ENCODE data around the gene CDK16. TPM values are rescaled to one million over a fixed set of nuclear protein-coding genes. Genes with fewer than 3 reads are reported as not detected.

CDK16 gene
- total RNA-seq, 4 donors from 2014 or later: 70.5 to 90.1 (median 88.0) TPM

GRCh38 chrX:47221756-47222155, 3.3 kb downstream of the CDK16 start:
- Histone ChIP-seq H3K9me3 (no peaks in the 10 kb centered on the region), H3K27me3 (no peaks in the 10 kb centered on the region), H3K36me3 (peaks cover 36% of the 10 kb centered on the region), H3K4me1 (peaks cover 25% of the 10 kb centered on the region), H3K27ac (no peak overlapping the region), H3K4me3 (no peak overlapping the region)
- TF ChIP-seq EP300 (IDR thresholded peaks at IDR 0.05) (no peak), POLR2A (IDR thresholded peaks at IDR 0.05) (no peak), POLR2AphosphoS5 (IDR thresholded peaks at IDR 0.05) (no peak), CTCF (IDR thresholded peaks at IDR 0.05) (no peak)
- DNase-seq (ENCODE audit: low spot score in 2 of 2): peak in 1 of 2 donors; percentile 46
- WGBS: 75% methylated on average over 4 of the region's 4 CpGs

- Histone ChIP-seq H3K36me3 (peaks cover 46% of the 10 kb centered on the region), H3K27me3 (no peaks in the 10 kb centered on the region)
Observed at GRCh38 chrX:47222751-47223350, 4.4 kb downstream of the CDK16 start.

GRCh38 chrX:47223476-47224250, 5.2 kb downstream of the CDK16 start:
- peak in 1 of 2 donors; percentile 52 for DNase-seq (ENCODE audit: low spot score in 2 of 2)
- Histone ChIP-seq H3K27me3 (no peaks in the 10 kb centered on the region), H3K9me3 (no peaks in the 10 kb centered on the region), H3K4me3 (no peak overlapping the region), H3K36me3 (peaks cover 52% of the 10 kb centered on the region), H3K27ac (no peak overlapping the region), H3K4me1 (peaks cover 17% of the 10 kb centered on the region)
- WGBS: 92% methylated on average over 13 of the region's 13 CpGs
- TF ChIP-seq EP300 (IDR thresholded peaks at IDR 0.05): no peak
- TF ChIP-seq POLR2A (IDR thresholded peaks at IDR 0.05): no peak

More at GRCh38 chrX:47222751-47223350, 4.4 kb downstream of the CDK16 start:
- Histone ChIP-seq H3K9me3 (no peaks in the 10 kb centered on the region), H3K4me3 (no peak overlapping the region), H3K27ac (no peak overlapping the region), H3K4me1 (peaks cover 17% of the 10 kb centered on the region)
- WGBS: 96% methylated on average over 6 of the region's 10 CpGs
- DNase-seq (ENCODE audit: low spot score in 2 of 2): peak in 1 of 2 donors; percentile 48
- TF ChIP-seq POLR2A (IDR thresholded peaks at IDR 0.05) (no peak), EP300 (IDR thresholded peaks at IDR 0.05) (no peak), CTCF (IDR thresholded peaks at IDR 0.05) (no peak), POLR2AphosphoS5 (IDR thresholded peaks at IDR 0.05) (no peak)

- H3K4me1 ChIP-seq: peaks cover 17% of the 10 kb centered on the region
- H3K4me3 ChIP-seq: no peak overlapping the region
- peaks cover 59% of the 10 kb centered on the region for H3K36me3 ChIP-seq
- H3K9me3 ChIP-seq: no peaks in the 10 kb centered on the region
- DNase-seq (ENCODE audit: low spot score in 2 of 2): peak in 1 of 2 donors; percentile 56
- H3K27me3 ChIP-seq: no peaks in the 10 kb centered on the region
- WGBS: 96% methylated on average over 17 of the region's 17 CpGs
- H3K27ac ChIP-seq: no peak overlapping the region
- TF ChIP-seq POLR2A (IDR thresholded peaks at IDR 0.05): no peak
- no peak for TF ChIP-seq CTCF (IDR thresholded peaks at IDR 0.05)
- TF ChIP-seq EP300 (IDR thresholded peaks at IDR 0.05): no peak
Observed at GRCh38 chrX:47224266-47224895, 5.9 kb downstream of the CDK16 start.

GRCh38 chrX:47224896-47225290, 6.4 kb downstream of the CDK16 start:
- H3K36me3 ChIP-seq: peaks cover 61% of the 10 kb centered on the region
- TF ChIP-seq EP300 (IDR thresholded peaks at IDR 0.05) (no peak), CTCF (IDR thresholded peaks at IDR 0.05) (no peak), POLR2A (IDR thresholded peaks at IDR 0.05) (no peak), POLR2AphosphoS5 (IDR thresholded peaks at IDR 0.05) (no peak)
- H3K9me3 ChIP-seq: no peaks in the 10 kb centered on the region
- no peak overlapping the region for H3K27ac ChIP-seq
- no peaks in the 10 kb centered on the region for H3K27me3 ChIP-seq
- peak in 1 of 2 donors; percentile 43 for DNase-seq (ENCODE audit: low spot score in 2 of 2)
- no peak overlapping the region for H3K4me3 ChIP-seq
- WGBS: 94% methylated on average over 4 of the region's 4 CpGs
- H3K4me1 ChIP-seq: peaks cover 12% of the 10 kb centered on the region

Data from suprapubic skin (tissue), 4 donors.